Activated CD8-positive, alpha-beta memory T cell treated with anti-CD3 and anti-CD28 coated beads, Interleukin-2, amount 10 ng/mL, durations not matched to agents 7 days and 5 days (primary cell): ENCODE data around the gene PANK3. TPM values are rescaled to one million over a fixed set of nuclear protein-coding genes. Genes with fewer than 3 reads are reported as not detected.
"Not testable (repeated sequence)": the region's sequence is repeated elsewhere in the genome, so short reads cannot be mapped to it uniquely, and the experiment has no call there.

Experiments
- ATAC-seq: fragments of 150-1000 bp; cut with Tn5 transposase; one replicate; pipeline ENCODE4 v1.10.0; 2021; ENCODE audit warnings: moderate library complexity
- CTCF ChIA-PET: fragments of 350-600 bp; sonication (Branson Sonifier 250); formaldehyde crosslinking; loops from one replicate; lab custom pipeline; 2021; ENCODE audit warnings: antibody characterized with exemption; lab: Charles Lee
- DNase-seq: peaks from one replicate; pipeline ENCODE4 v3.0.0-alpha.2; 2020
- H3K27ac Mint-ChIP-seq: one replicate; pipeline ENCODE4 v1.8.0; 2021; ENCODE audit warnings: mild to moderate bottlenecking, mixed read lengths
- H3K27me3 Mint-ChIP-seq: one replicate; pipeline ENCODE4 v1.8.0; 2021; ENCODE audit warnings: mixed read lengths
- H3K36me3 Mint-ChIP-seq: one replicate; pipeline ENCODE4 v1.8.0; 2021; ENCODE audit warnings: mild to moderate bottlenecking, mixed read lengths
- H3K4me1 Mint-ChIP-seq: one replicate; pipeline ENCODE4 v1.8.0; 2021; ENCODE audit warnings: mixed read lengths
- H3K4me3 Mint-ChIP-seq: one replicate; pipeline ENCODE4 v1.8.0; 2021; ENCODE audit warnings: mild to moderate bottlenecking, moderate library complexity, mixed read lengths
- H3K9me3 Mint-ChIP-seq: one replicate; pipeline ENCODE4 v1.8.0; 2022; ENCODE audit warnings: low read depth, mixed read lengths
- total RNA-seq, 2 experiments: library from RNA; stranded (reverse); gene quantifications; one replicate each; pipeline ENCODE4 v1.2.3, GENCODE V29; 2021

The PANK3 gene
- total RNA-seq, 2 experiments from 2014 or later = 47.9 to 55.7 TPM

- Mint-ChIP-seq H3K4me1 (peaks cover 13% of the 10 kb centered on the region), H3K9me3 (no peaks in the 10 kb centered on the region), H3K27ac (no peak overlapping the region), H3K36me3 (peaks cover 1% of the 10 kb centered on the region), H3K4me3 (no peak overlapping the region), H3K27me3 (no peaks in the 10 kb centered on the region)
- ATAC-seq (no peak), DNase-seq (no peak)
- CTCF ChIA-PET = no interaction called here
These were observed 27.4 kb upstream of the PANK3 start for GRCh38 chr5:168606562-168606961.

GRCh38 chr5:168604436-168604835, 25.3 kb upstream of the PANK3 start:
- no peak overlapping the region for H3K4me3 Mint-ChIP-seq
- ATAC-seq (no peak), DNase-seq (no peak)
- no peak overlapping the region for H3K27ac Mint-ChIP-seq
- CTCF ChIA-PET = no interaction called here
- peaks cover 1% of the 10 kb centered on the region for H3K36me3 Mint-ChIP-seq
- no peaks in the 10 kb centered on the region for H3K27me3 Mint-ChIP-seq
- H3K4me1 Mint-ChIP-seq = peaks cover 13% of the 10 kb centered on the region
- H3K9me3 Mint-ChIP-seq = no peaks in the 10 kb centered on the region

- CTCF ChIA-PET = no interaction called here
- H3K27ac Mint-ChIP-seq = no peak overlapping the region
- ATAC-seq (no peak), DNase-seq (no peak)
- peaks cover 1% of the 10 kb centered on the region for H3K36me3 Mint-ChIP-seq
- H3K27me3 Mint-ChIP-seq = no peaks in the 10 kb centered on the region
- no peaks in the 10 kb centered on the region for H3K9me3 Mint-ChIP-seq
- H3K4me1 Mint-ChIP-seq = peaks cover 11% of the 10 kb centered on the region
- H3K4me3 Mint-ChIP-seq = no peak overlapping the region
These were observed 24.6 kb upstream of the PANK3 start for GRCh38 chr5:168603746-168604145.

GRCh38 chr5:168602517-168602916, 23.3 kb upstream of the PANK3 start:
- ATAC-seq (no peak), DNase-seq (no peak)
- H3K27ac Mint-ChIP-seq = no peak overlapping the region
- H3K9me3 Mint-ChIP-seq = no peaks in the 10 kb centered on the region
- CTCF ChIA-PET = no interaction called here
- peaks cover 4% of the 10 kb centered on the region for H3K4me1 Mint-ChIP-seq
- H3K27me3 Mint-ChIP-seq = peaks cover 7% of the 10 kb centered on the region
- no peak overlapping the region for H3K4me3 Mint-ChIP-seq
- peaks cover 1% of the 10 kb centered on the region for H3K36me3 Mint-ChIP-seq

GRCh38 chr5:168601972-168602371, 22.8 kb upstream of the PANK3 start:
- H3K9me3 Mint-ChIP-seq = no peaks in the 10 kb centered on the region
- peaks cover 10% of the 10 kb centered on the region for H3K27me3 Mint-ChIP-seq
- H3K36me3 Mint-ChIP-seq = peaks cover 1% of the 10 kb centered on the region
- H3K4me1 Mint-ChIP-seq = peaks cover 4% of the 10 kb centered on the region
- DNase-seq = no peak
- CTCF ChIA-PET = no interaction called here
- no peak for ATAC-seq
- H3K4me3 Mint-ChIP-seq = no peak overlapping the region
- H3K27ac Mint-ChIP-seq = no peak overlapping the region

- H3K4me1 Mint-ChIP-seq = peaks cover 4% of the 10 kb centered on the region
- H3K36me3 Mint-ChIP-seq = peaks cover 1% of the 10 kb centered on the region
- H3K9me3 Mint-ChIP-seq = no peaks in the 10 kb centered on the region
- peaks cover 22% of the 10 kb centered on the region for H3K27me3 Mint-ChIP-seq
- H3K4me3 Mint-ChIP-seq = no peak overlapping the region
- CTCF ChIA-PET = no interaction called here
- DNase-seq (no peak), ATAC-seq (no peak)
- H3K27ac Mint-ChIP-seq = no peak overlapping the region
These were observed 21.2 kb upstream of the PANK3 start for GRCh38 chr5:168600409-168600808.

GRCh38 chr5:168599826-168600225, 20.7 kb upstream of the PANK3 start:
- ATAC-seq (no peak), DNase-seq (no peak)
- Mint-ChIP-seq H3K9me3 (no peaks in the 10 kb centered on the region), H3K4me1 (peaks cover 4% of the 10 kb centered on the region), H3K4me3 (no peak overlapping the region), H3K36me3 (peaks cover 1% of the 10 kb centered on the region), H3K27me3 (peaks cover 26% of the 10 kb centered on the region), H3K27ac (no peak overlapping the region)
- CTCF ChIA-PET = no interaction called here

- Mint-ChIP-seq H3K27me3 (peaks cover 37% of the 10 kb centered on the region), H3K27ac (no peak overlapping the region), H3K4me1 (peaks cover 4% of the 10 kb centered on the region), H3K9me3 (no peaks in the 10 kb centered on the region), H3K36me3 (no peaks in the 10 kb centered on the region), H3K4me3 (no peak overlapping the region)
- no peak for DNase-seq
- CTCF ChIA-PET = no interaction called here
- ATAC-seq = no peak
These were observed 19.5 kb upstream of the PANK3 start for GRCh38 chr5:168598639-168599038.

GRCh38 chr5:168596927-168597326, 17.8 kb upstream of the PANK3 start:
- DNase-seq = no peak
- no peaks in the 10 kb centered on the region for H3K9me3 Mint-ChIP-seq
- H3K4me1 Mint-ChIP-seq = peaks cover 4% of the 10 kb centered on the region
- no peak for ATAC-seq
- peaks cover 43% of the 10 kb centered on the region for H3K27me3 Mint-ChIP-seq
- CTCF ChIA-PET = no interaction called here
- no peak overlapping the region for H3K27ac Mint-ChIP-seq
- no peak overlapping the region for H3K4me3 Mint-ChIP-seq
- H3K36me3 Mint-ChIP-seq = no peaks in the 10 kb centered on the region

GRCh38 chr5:168596122-168596521, 17.0 kb upstream of the PANK3 start:
- not testable (repeated sequence) for H3K36me3 Mint-ChIP-seq, H3K27ac Mint-ChIP-seq, H3K4me1 Mint-ChIP-seq, H3K4me3 Mint-ChIP-seq, H3K9me3 Mint-ChIP-seq, DNase-seq, ATAC-seq
- CTCF ChIA-PET = interaction anchor here (0.6 kb wide), 1 partner anchor 93 kb away, joined by 4 read pairs; no protein-coding TSS in a partner anchor
- peaks cover 44% of the 10 kb centered on the region for H3K27me3 Mint-ChIP-seq

- no peak for ATAC-seq
- CTCF ChIA-PET = no interaction called here
These were observed 12.8 kb upstream of the PANK3 start for GRCh38 chr5:168592014-168592368.

GRCh38 chr5:168591302-168592013, 12.3 kb upstream of the PANK3 start:
- Mint-ChIP-seq H3K9me3 (no peaks in the 10 kb centered on the region), H3K4me3 (no peak overlapping the region), H3K27ac (no peak overlapping the region), H3K27me3 (peaks cover 46% of the 10 kb centered on the region), H3K36me3 (no peaks in the 10 kb centered on the region), H3K4me1 (no peaks in the 10 kb centered on the region)
- ATAC-seq (no peak), DNase-seq (no peak)
- CTCF ChIA-PET = no interaction called here

More at GRCh38 chr5:168592014-168592368, 12.8 kb upstream of the PANK3 start:
- no peaks in the 10 kb centered on the region for H3K9me3 Mint-ChIP-seq
- H3K36me3 Mint-ChIP-seq = no peaks in the 10 kb centered on the region
- no peak overlapping the region for H3K27ac Mint-ChIP-seq
- no peak overlapping the region for H3K4me3 Mint-ChIP-seq
- no peak for DNase-seq
- H3K4me1 Mint-ChIP-seq = no peaks in the 10 kb centered on the region
- H3K27me3 Mint-ChIP-seq = peaks cover 47% of the 10 kb centered on the region

GRCh38 chr5:168590666-168591065, 11.5 kb upstream of the PANK3 start:
- Mint-ChIP-seq H3K36me3 (no peaks in the 10 kb centered on the region), H3K4me3 (no peak overlapping the region), H3K4me1 (no peaks in the 10 kb centered on the region), H3K9me3 (no peaks in the 10 kb centered on the region), H3K27me3 (peaks cover 48% of the 10 kb centered on the region), H3K27ac (no peak overlapping the region)
- ATAC-seq (no peak), DNase-seq (no peak)
- CTCF ChIA-PET = no interaction called here

- no peak for ATAC-seq
- no peak overlapping the region for H3K4me3 Mint-ChIP-seq
- no peaks in the 10 kb centered on the region for H3K36me3 Mint-ChIP-seq
- no peak for DNase-seq
- CTCF ChIA-PET = no interaction called here
- no peaks in the 10 kb centered on the region for H3K9me3 Mint-ChIP-seq
- H3K4me1 Mint-ChIP-seq = peaks cover 5% of the 10 kb centered on the region
- no peak overlapping the region for H3K27ac Mint-ChIP-seq
- peaks cover 34% of the 10 kb centered on the region for H3K27me3 Mint-ChIP-seq
These were observed 8.8 kb upstream of the PANK3 start for GRCh38 chr5:168587987-168588386.
